H9 (cell line): Measurements from ENCODE around the gene MAP3K10. TPM values are rescaled to one million over a fixed set of nuclear protein-coding genes. Genes with fewer than 3 reads are reported as not detected.

Experiments
- DNase-seq: peaks from one replicate; pipeline ENCODE4 v3.0.0-alpha.2; 2017
- H2AFZ ChIP-seq: one replicate; pipeline ENCODE4 v1.6.1; 2013; ENCODE audit warnings: mild to moderate bottlenecking, low read length, control low read depth, moderate library complexity
- H2AK5ac ChIP-seq: 2 replicates; pipeline ENCODE4 v1.6.1; 2013; ENCODE audit warnings: low read length, control low read depth, mixed read lengths; ENCODE audit not compliant: insufficient read length
- H2BK120ac ChIP-seq: one replicate; pipeline ENCODE4 v1.6.1; 2013; ENCODE audit warnings: low read depth, mild to moderate bottlenecking, low read length, control low read depth, inconsistent platforms; ENCODE audit not compliant: poor library complexity, severe bottlenecking
- H2BK12ac ChIP-seq: 2 replicates; pipeline ENCODE4 v1.6.1; 2013; ENCODE audit warnings: low read length, control low read depth, mixed read lengths, low read depth; ENCODE audit not compliant: insufficient read length
- H2BK15ac ChIP-seq: 2 replicates; pipeline ENCODE4 v1.6.1; 2013; ENCODE audit warnings: low read depth, low read length, control low read depth
- H2BK20ac ChIP-seq: one replicate; pipeline ENCODE4 v1.6.1; 2013; ENCODE audit warnings: low read depth, mild to moderate bottlenecking, low read length, control low read depth, inconsistent platforms; ENCODE audit not compliant: poor library complexity, severe bottlenecking
- H2BK5ac ChIP-seq: 2 replicates; pipeline ENCODE4 v1.6.1; 2013; ENCODE audit warnings: low read length, control low read depth, mixed read lengths; ENCODE audit not compliant: insufficient read length
- H3K14ac ChIP-seq: 2 replicates; pipeline ENCODE4 v1.6.1; 2013; ENCODE audit warnings: low read length, control low read depth; ENCODE audit not compliant: insufficient read depth
- H3K18ac ChIP-seq: 2 replicates; pipeline ENCODE4 v1.6.1; 2013; ENCODE audit warnings: low read depth, mild to moderate bottlenecking, mixed read lengths, low read length, control low read depth; ENCODE audit not compliant: insufficient read length
- H3K23ac ChIP-seq: 2 replicates; pipeline ENCODE4 v1.6.1; 2013; ENCODE audit warnings: low read length, control low read depth, mixed read lengths, low read depth; ENCODE audit not compliant: insufficient read length
- H3K23me2 ChIP-seq: 2 replicates; pipeline ENCODE4 v1.6.1; 2013; ENCODE audit warnings: low read depth, mild to moderate bottlenecking, mixed read lengths, low read length, control low read depth; ENCODE audit not compliant: insufficient read length, poor library complexity, severe bottlenecking
- H3K27ac ChIP-seq: 2 replicates; pipeline ENCODE4 v1.5.1; 2013; ENCODE audit warnings: low read length, control low read depth, mixed read lengths, low read depth; ENCODE audit not compliant: insufficient read length
- H3K27me3 ChIP-seq: 2 replicates; pipeline ENCODE4 v1.6.1; 2013; ENCODE audit warnings: low read length, control low read depth, inconsistent platforms; ENCODE audit not compliant: insufficient read depth
- H3K4ac ChIP-seq: 2 replicates; pipeline ENCODE4 v1.6.1; 2013; ENCODE audit warnings: low read depth, mild to moderate bottlenecking, control low read depth, inconsistent platforms, low read length, moderate library complexity
- H3K4me1 ChIP-seq: 2 replicates; pipeline ENCODE4 v1.6.1; 2013; ENCODE audit warnings: low read length, control low read depth, inconsistent platforms; ENCODE audit not compliant: insufficient read depth
- H3K4me2 ChIP-seq: 2 replicates; pipeline ENCODE4 v1.6.1; 2013; ENCODE audit warnings: low read length, control low read depth, mixed read lengths; ENCODE audit not compliant: insufficient read length, insufficient read depth
- H3K56ac ChIP-seq: 2 replicates; pipeline ENCODE4 v1.6.1; 2013; ENCODE audit warnings: low read depth, mild to moderate bottlenecking, mixed read lengths, low read length, control low read depth; ENCODE audit not compliant: insufficient read length
- H3K79me1 ChIP-seq: 2 replicates; pipeline ENCODE4 v1.6.1; 2013; ENCODE audit warnings: low read depth, mild to moderate bottlenecking, moderate library complexity, low read length, control low read depth, inconsistent platforms; ENCODE audit not compliant: insufficient read depth, poor library complexity, severe bottlenecking
- H3K79me2 ChIP-seq: 2 replicates; pipeline ENCODE4 v1.6.1; 2013; ENCODE audit warnings: low read length, control low read depth, inconsistent platforms; ENCODE audit not compliant: insufficient read depth
- H3K9ac ChIP-seq: 2 replicates; pipeline ENCODE4 v1.6.1; 2013; ENCODE audit warnings: low read length, control low read depth, mixed read lengths; ENCODE audit not compliant: insufficient read length; ENCODE audit errors: extremely low read depth
- H3K9me3 ChIP-seq: one replicate; pipeline ENCODE4 v1.6.1; 2013; ENCODE audit warnings: low read depth, low read length, inconsistent platforms; ENCODE audit not compliant: control insufficient read depth
- H3T11ph ChIP-seq: one replicate; pipeline ENCODE4 v1.6.1; 2013; ENCODE audit warnings: mild to moderate bottlenecking, low read length, control low read depth, inconsistent platforms
- H4K20me1 ChIP-seq: one replicate; pipeline ENCODE4 v1.6.1; 2013; ENCODE audit not compliant: control insufficient read depth, insufficient read length, insufficient read depth
- H4K5ac ChIP-seq: 2 replicates; pipeline ENCODE4 v1.6.1; 2013; ENCODE audit warnings: low read depth, mild to moderate bottlenecking, mixed read lengths, low read length, control low read depth; ENCODE audit not compliant: insufficient read length
- H4K8ac ChIP-seq: replicated peaks from 2 replicates; pipeline ENCODE4 v1.6.1; 2013; ENCODE audit warnings: low read length, control low read depth, mixed read lengths, low read depth; ENCODE audit not compliant: insufficient read length
- H4K91ac ChIP-seq: 2 replicates; pipeline ENCODE4 v1.6.1; 2013; ENCODE audit warnings: low read depth, mild to moderate bottlenecking, moderate library complexity, mixed read lengths, low read length, control low read depth; ENCODE audit not compliant: insufficient read length
- H3K27ac Mint-ChIP-seq, 3 experiments: 2 replicates in 2 of 3; 3 replicates in 1 of 3; pipeline ENCODE4 v1.8.0; 2020 to 2021; ENCODE audit warnings: mixed read lengths in 3 of 3, mild to moderate bottlenecking in 1 of 3, moderate library complexity in 1 of 3
- H3K27me3 Mint-ChIP-seq: 2 replicates; pipeline ENCODE4 v1.8.0; 2021; ENCODE audit warnings: low read depth, mild to moderate bottlenecking, moderate library complexity, mixed read lengths
- H3K36me3 Mint-ChIP-seq, 3 experiments: 2 replicates in 2 of 3; 3 replicates in 1 of 3; pipeline ENCODE4 v1.8.0; 2020 to 2021; ENCODE audit warnings: low read depth in 3 of 3, mixed read lengths in 3 of 3; ENCODE audit not compliant: insufficient read depth in 1 of 3
- H3K4me1 Mint-ChIP-seq, 2 experiments: 2 replicates each; pipeline ENCODE4 v1.8.0; 2020; ENCODE audit warnings: mixed read lengths in 2 of 2
- H3K4me3 Mint-ChIP-seq, 2 experiments: 2 replicates in 1 of 2; 3 replicates in 1 of 2; pipeline ENCODE4 v1.8.0; 2020 to 2021; ENCODE audit warnings: mild to moderate bottlenecking in 2 of 2, mixed read lengths in 2 of 2, moderate library complexity in 1 of 2
- H3K9me3 Mint-ChIP-seq, 2 experiments: 2 replicates in 1 of 2; 3 replicates in 1 of 2; pipeline ENCODE4 v1.8.0; 2020; ENCODE audit warnings: mild to moderate bottlenecking in 2 of 2, mixed read lengths in 2 of 2, moderate library complexity in 1 of 2
- WGBS: extraction: QIAGEN DNeasy Blood & Tissue Kit; methylation state at CpG from one replicate; pipeline ENCODE4 v1.1.7; 2013; ENCODE audit warnings: missing lambda C conversion rate, low lambda C conversion rate, mixed read lengths; ENCODE audit not compliant: insufficient read length; ENCODE audit errors: extremely low coverage; 5-methylcytosine and 5-hydroxymethylcytosine counted together
- total RNA-seq: library from RNA; stranded (reverse); gene quantifications from 2 replicates; pipeline ENCODE4 v1.2.1, GENCODE V29; 2021
- TF ChIP-seq, protein P1 (sequence below): fragments of 200-600 bp; sonication (generic); conservative IDR thresholded peaks from 3 replicates; pipeline ENCODE4 v1.8.0; 2021; ENCODE audit warnings: antibody characterized with exemption, mild to moderate bottlenecking

The MAP3K10 gene
- total RNA-seq, 1 experiment from 2014 or later: 19.0 TPM

DNA sequence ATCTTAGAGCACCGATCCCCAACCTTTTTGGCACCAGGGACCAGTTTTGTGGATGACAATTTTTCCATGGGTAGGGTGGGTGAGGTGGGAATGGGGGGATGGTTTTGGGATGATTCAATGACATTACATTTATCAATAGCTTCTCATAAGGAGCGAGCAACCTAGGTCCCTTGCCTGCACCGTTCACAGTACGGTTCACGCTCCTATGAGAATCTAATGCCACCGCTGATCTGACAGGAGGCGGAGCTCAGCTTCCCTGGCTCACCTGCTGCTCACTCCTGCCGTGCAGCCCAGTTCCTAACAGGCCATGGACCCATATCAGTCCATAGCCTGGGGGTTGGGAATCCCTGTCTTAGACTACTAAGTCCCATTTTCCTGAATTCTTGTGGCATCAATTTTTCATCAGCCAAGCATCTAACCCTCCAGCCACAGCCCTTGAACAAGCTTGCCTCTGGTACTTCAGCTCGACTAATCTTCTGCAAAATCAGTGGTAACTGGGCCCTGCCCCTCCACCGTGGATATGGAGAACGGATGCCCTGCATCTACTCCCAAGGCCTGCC lies 37.0 kb upstream of the MAP3K10 start:
- Mint-ChIP-seq H3K27me3 (peaks cover 2% of the 10 kb centered on the region), H3K27ac (no peak overlapping the region; a peak in 1 of 7 replicates), H3K4me3 (no peak overlapping the region), H3K36me3 (no peaks in the 10 kb centered on the region), H3K4me1 (no peaks in the 10 kb centered on the region), H3K9me3 (peaks cover 5 to 8% of the 10 kb centered on the region in 2 experiments; a peak in 4 of 5 replicates)
- H3K23me2 ChIP-seq: peaks cover 3% of the 10 kb centered on the region
- H2BK120ac ChIP-seq: no peak overlapping the region
- H3K4ac ChIP-seq: no peak overlapping the region
- no peak overlapping the region for H4K8ac ChIP-seq
- no peaks in the 10 kb centered on the region for H3K79me1 ChIP-seq
- H3K9ac ChIP-seq: no peak overlapping the region
- H3K56ac ChIP-seq: no peak overlapping the region
- H2BK12ac ChIP-seq: no peak overlapping the region
- H3K27me3 ChIP-seq: no peaks in the 10 kb centered on the region
- H2AFZ ChIP-seq: no peak overlapping the region
- H4K91ac ChIP-seq: no peak overlapping the region
- H4K5ac ChIP-seq: no peak overlapping the region
- no peaks in the 10 kb centered on the region for H3K79me2 ChIP-seq
- WGBS: no CpG with 5 or more reads among the region's 11 CpGs
- H3K18ac ChIP-seq: no peak overlapping the region
- no peak overlapping the region for H2BK20ac ChIP-seq
- no peak overlapping the region for H2AK5ac ChIP-seq
- no peak overlapping the region for H3K27ac ChIP-seq
- H2BK5ac ChIP-seq: no peak overlapping the region
- no peak overlapping the region for H3T11ph ChIP-seq
- no peak overlapping the region for H3K4me2 ChIP-seq
- no peaks in the 10 kb centered on the region for H4K20me1 ChIP-seq
- H3K4me1 ChIP-seq: no peaks in the 10 kb centered on the region
- no peak for DNase-seq
- H3K23ac ChIP-seq: no peak overlapping the region
- no peaks in the 10 kb centered on the region for H3K9me3 ChIP-seq
- TF ChIP-seq, protein P1, sequence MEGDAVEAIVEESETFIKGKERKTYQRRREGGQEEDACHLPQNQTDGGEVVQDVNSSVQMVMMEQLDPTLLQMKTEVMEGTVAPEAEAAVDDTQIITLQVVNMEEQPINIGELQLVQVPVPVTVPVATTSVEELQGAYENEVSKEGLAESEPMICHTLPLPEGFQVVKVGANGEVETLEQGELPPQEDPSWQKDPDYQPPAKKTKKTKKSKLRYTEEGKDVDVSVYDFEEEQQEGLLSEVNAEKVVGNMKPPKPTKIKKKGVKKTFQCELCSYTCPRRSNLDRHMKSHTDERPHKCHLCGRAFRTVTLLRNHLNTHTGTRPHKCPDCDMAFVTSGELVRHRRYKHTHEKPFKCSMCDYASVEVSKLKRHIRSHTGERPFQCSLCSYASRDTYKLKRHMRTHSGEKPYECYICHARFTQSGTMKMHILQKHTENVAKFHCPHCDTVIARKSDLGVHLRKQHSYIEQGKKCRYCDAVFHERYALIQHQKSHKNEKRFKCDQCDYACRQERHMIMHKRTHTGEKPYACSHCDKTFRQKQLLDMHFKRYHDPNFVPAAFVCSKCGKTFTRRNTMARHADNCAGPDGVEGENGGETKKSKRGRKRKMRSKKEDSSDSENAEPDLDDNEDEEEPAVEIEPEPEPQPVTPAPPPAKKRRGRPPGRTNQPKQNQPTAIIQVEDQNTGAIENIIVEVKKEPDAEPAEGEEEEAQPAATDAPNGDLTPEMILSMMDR: no peak
- H2BK15ac ChIP-seq: no peak overlapping the region
- no peak overlapping the region for H3K14ac ChIP-seq
